Measurements from ENCODE around the gene PANK4. TPM values are rescaled to one million over a fixed set of nuclear protein-coding genes. Genes with fewer than 3 reads are reported as not detected.

The PANK4 gene
- total and polyA plus RNA-seq, 4 donors: 25.7 to 37.9 (median 32.2) TPM

GRCh38 chr1:2502661-2503553, 23.5 kb downstream of the PANK4 start:
- H3K36me3 ChIP-seq (ENCODE audit: control insufficient read depth, insufficient read depth, low read length): peaks cover 86% of the 10 kb centered on the region
- no peak overlapping the region for H3K4me3 ChIP-seq (ENCODE audit: low read depth, low read length)
- H3K9me3 ChIP-seq (ENCODE audit: control insufficient read depth, insufficient read depth, low read length): no peaks in the 10 kb centered on the region
- DNase-seq (ENCODE audit: low read depth in 4 of 6, low spot score in 6 of 6): no peak
- H3K27ac ChIP-seq (ENCODE audit: low read depth, low read length): no peak overlapping the region
- H3K27me3 ChIP-seq (ENCODE audit: control insufficient read depth, insufficient read depth, low read length): no peaks in the 10 kb centered on the region
- WGBS (ENCODE audit: insufficient coverage): 86% methylated on average over 32 of the region's 36 CpGs
- peaks cover 27% of the 10 kb centered on the region for H3K4me1 ChIP-seq (ENCODE audit: control insufficient read depth, insufficient read depth, low read length)

GRCh38 chr1:2502210-2502609, 24.2 kb downstream of the PANK4 start:
- no peak for DNase-seq (ENCODE audit: low read depth in 4 of 6, low spot score in 6 of 6)
- H3K9me3 ChIP-seq (ENCODE audit: control insufficient read depth, insufficient read depth, low read length): no peaks in the 10 kb centered on the region
- 85% methylated on average over 34 of the region's 34 CpGs for WGBS (ENCODE audit: insufficient coverage)
- peaks cover 82% of the 10 kb centered on the region for H3K36me3 ChIP-seq (ENCODE audit: control insufficient read depth, insufficient read depth, low read length)
- H3K4me3 ChIP-seq (ENCODE audit: low read depth, low read length): no peak overlapping the region
- no peak overlapping the region for H3K27ac ChIP-seq (ENCODE audit: low read depth, low read length)
- peaks cover 27% of the 10 kb centered on the region for H3K4me1 ChIP-seq (ENCODE audit: control insufficient read depth, insufficient read depth, low read length)
- H3K27me3 ChIP-seq (ENCODE audit: control insufficient read depth, insufficient read depth, low read length): no peaks in the 10 kb centered on the region

GRCh38 chr1:2501820-2502119, 24.6 kb downstream of the PANK4 start:
- whole genome bisulfite sequencing (ENCODE audit: insufficient coverage): 77% methylated on average over 7 of the region's 7 CpGs
- no peaks in the 10 kb centered on the region for H3K27me3 ChIP-seq (ENCODE audit: control insufficient read depth, insufficient read depth, low read length)
- no peak overlapping the region for H3K27ac ChIP-seq (ENCODE audit: low read depth, low read length)
- no peak for DNase-seq (ENCODE audit: low read depth in 4 of 6, low spot score in 6 of 6)
- no peaks in the 10 kb centered on the region for H3K9me3 ChIP-seq (ENCODE audit: control insufficient read depth, insufficient read depth, low read length)
- H3K4me3 ChIP-seq (ENCODE audit: low read depth, low read length): no peak overlapping the region
- H3K4me1 ChIP-seq (ENCODE audit: control insufficient read depth, insufficient read depth, low read length): peaks cover 27% of the 10 kb centered on the region
- H3K36me3 ChIP-seq (ENCODE audit: control insufficient read depth, insufficient read depth, low read length): peaks cover 82% of the 10 kb centered on the region

- Histone ChIP-seq H3K4me1 (ENCODE audit: control insufficient read depth, insufficient read depth, low read length) (peaks cover 27% of the 10 kb centered on the region), H3K27me3 (ENCODE audit: control insufficient read depth, insufficient read depth, low read length) (no peaks in the 10 kb centered on the region), H3K27ac (ENCODE audit: low read depth, low read length) (no peak overlapping the region), H3K9me3 (ENCODE audit: control insufficient read depth, insufficient read depth, low read length) (no peaks in the 10 kb centered on the region), H3K36me3 (ENCODE audit: control insufficient read depth, insufficient read depth, low read length) (peaks cover 82% of the 10 kb centered on the region), H3K4me3 (ENCODE audit: low read depth, low read length) (no peak overlapping the region)
- no peak for DNase-seq (ENCODE audit: low read depth in 4 of 6, low spot score in 6 of 6)
- whole genome bisulfite sequencing (ENCODE audit: insufficient coverage): 66% methylated on average over 27 of the region's 28 CpGs
Measured at GRCh38 chr1:2501041-2501819, 25.2 kb downstream of the PANK4 start.

- no peak overlapping the region for H3K27ac ChIP-seq (ENCODE audit: low read depth, low read length)
- 62% methylated on average over 19 of the region's 19 CpGs for WGBS (ENCODE audit: insufficient coverage)
- peaks cover 81% of the 10 kb centered on the region for H3K36me3 ChIP-seq (ENCODE audit: control insufficient read depth, insufficient read depth, low read length)
- DNase-seq (ENCODE audit: low read depth in 4 of 6, low spot score in 6 of 6): no peak
- H3K4me1 ChIP-seq (ENCODE audit: control insufficient read depth, insufficient read depth, low read length): peaks cover 22% of the 10 kb centered on the region
- H3K27me3 ChIP-seq (ENCODE audit: control insufficient read depth, insufficient read depth, low read length): no peaks in the 10 kb centered on the region
- H3K4me3 ChIP-seq (ENCODE audit: low read depth, low read length): no peak overlapping the region
- no peaks in the 10 kb centered on the region for H3K9me3 ChIP-seq (ENCODE audit: control insufficient read depth, insufficient read depth, low read length)
Measured at GRCh38 chr1:2499986-2500596, 26.3 kb downstream of the PANK4 start.

- H3K4me1 ChIP-seq (ENCODE audit: control insufficient read depth, insufficient read depth, low read length): peaks cover 17% of the 10 kb centered on the region
- H3K9me3 ChIP-seq (ENCODE audit: control insufficient read depth, insufficient read depth, low read length): no peaks in the 10 kb centered on the region
- 80% methylated on average over 4 of the region's 4 CpGs for WGBS (ENCODE audit: insufficient coverage)
- peaks cover 78% of the 10 kb centered on the region for H3K36me3 ChIP-seq (ENCODE audit: control insufficient read depth, insufficient read depth, low read length)
- H3K27me3 ChIP-seq (ENCODE audit: control insufficient read depth, insufficient read depth, low read length): no peaks in the 10 kb centered on the region
- no peak overlapping the region for H3K4me3 ChIP-seq (ENCODE audit: low read depth, low read length)
- H3K27ac ChIP-seq (ENCODE audit: low read depth, low read length): no peak overlapping the region
- DNase-seq (ENCODE audit: low read depth in 4 of 6, low spot score in 6 of 6): no peak
Measured at GRCh38 chr1:2499260-2499659, 27.1 kb downstream of the PANK4 start.

GRCh38 chr1:2498648-2499047, 27.7 kb downstream of the PANK4 start:
- no peak overlapping the region for H3K4me3 ChIP-seq (ENCODE audit: low read depth, low read length)
- 80% methylated on average over 17 of the region's 19 CpGs for WGBS (ENCODE audit: insufficient coverage)
- no peak overlapping the region for H3K27ac ChIP-seq (ENCODE audit: low read depth, low read length)
- no peak for DNase-seq (ENCODE audit: low read depth in 4 of 6, low spot score in 6 of 6)
- H3K4me1 ChIP-seq (ENCODE audit: control insufficient read depth, insufficient read depth, low read length): peaks cover 18% of the 10 kb centered on the region
- no peaks in the 10 kb centered on the region for H3K9me3 ChIP-seq (ENCODE audit: control insufficient read depth, insufficient read depth, low read length)
- no peaks in the 10 kb centered on the region for H3K27me3 ChIP-seq (ENCODE audit: control insufficient read depth, insufficient read depth, low read length)
- peaks cover 74% of the 10 kb centered on the region for H3K36me3 ChIP-seq (ENCODE audit: control insufficient read depth, insufficient read depth, low read length)

- WGBS (ENCODE audit: insufficient coverage): 77% methylated on average over 3 of the region's 4 CpGs
- Histone ChIP-seq H3K27me3 (ENCODE audit: control insufficient read depth, insufficient read depth, low read length) (no peaks in the 10 kb centered on the region), H3K4me1 (ENCODE audit: control insufficient read depth, insufficient read depth, low read length) (peaks cover 23% of the 10 kb centered on the region)
Measured at GRCh38 chr1:2497891-2498290, 28.5 kb downstream of the PANK4 start.

GRCh38 chr1:2496746-2497145, 29.6 kb downstream of the PANK4 start:
- no peak for DNase-seq (ENCODE audit: low read depth in 4 of 6, low spot score in 6 of 6)
- Histone ChIP-seq H3K4me3 (ENCODE audit: low read depth, low read length) (no peak overlapping the region), H3K27me3 (ENCODE audit: control insufficient read depth, insufficient read depth, low read length) (no peaks in the 10 kb centered on the region), H3K27ac (ENCODE audit: low read depth, low read length) (no peak overlapping the region), H3K4me1 (ENCODE audit: control insufficient read depth, insufficient read depth, low read length) (peaks cover 27% of the 10 kb centered on the region), H3K9me3 (ENCODE audit: control insufficient read depth, insufficient read depth, low read length) (no peaks in the 10 kb centered on the region), H3K36me3 (ENCODE audit: control insufficient read depth, insufficient read depth, low read length) (peaks cover 78% of the 10 kb centered on the region)
- 94% methylated on average over 21 of the region's 26 CpGs for WGBS (ENCODE audit: insufficient coverage)

More at GRCh38 chr1:2497891-2498290, 28.5 kb downstream of the PANK4 start:
- no peaks in the 10 kb centered on the region for H3K9me3 ChIP-seq (ENCODE audit: control insufficient read depth, insufficient read depth, low read length)
- peaks cover 78% of the 10 kb centered on the region for H3K36me3 ChIP-seq (ENCODE audit: control insufficient read depth, insufficient read depth, low read length)
- no peak for DNase-seq (ENCODE audit: low read depth in 4 of 6, low spot score in 6 of 6)
- H3K4me3 ChIP-seq (ENCODE audit: low read depth, low read length): no peak overlapping the region
- no peak overlapping the region for H3K27ac ChIP-seq (ENCODE audit: low read depth, low read length)
